ENCODE results near the gene FARSA. TPM values are rescaled to one million over a fixed set of nuclear protein-coding genes. Genes with fewer than 3 reads are reported as not detected.

FARSA gene
- total and polyA plus RNA-seq, 2 of the 8 experiments (the other 6 are each of a cell fraction or from before 2014, with no cell fraction given), result 61.0 to 103 TPM

DNA sequence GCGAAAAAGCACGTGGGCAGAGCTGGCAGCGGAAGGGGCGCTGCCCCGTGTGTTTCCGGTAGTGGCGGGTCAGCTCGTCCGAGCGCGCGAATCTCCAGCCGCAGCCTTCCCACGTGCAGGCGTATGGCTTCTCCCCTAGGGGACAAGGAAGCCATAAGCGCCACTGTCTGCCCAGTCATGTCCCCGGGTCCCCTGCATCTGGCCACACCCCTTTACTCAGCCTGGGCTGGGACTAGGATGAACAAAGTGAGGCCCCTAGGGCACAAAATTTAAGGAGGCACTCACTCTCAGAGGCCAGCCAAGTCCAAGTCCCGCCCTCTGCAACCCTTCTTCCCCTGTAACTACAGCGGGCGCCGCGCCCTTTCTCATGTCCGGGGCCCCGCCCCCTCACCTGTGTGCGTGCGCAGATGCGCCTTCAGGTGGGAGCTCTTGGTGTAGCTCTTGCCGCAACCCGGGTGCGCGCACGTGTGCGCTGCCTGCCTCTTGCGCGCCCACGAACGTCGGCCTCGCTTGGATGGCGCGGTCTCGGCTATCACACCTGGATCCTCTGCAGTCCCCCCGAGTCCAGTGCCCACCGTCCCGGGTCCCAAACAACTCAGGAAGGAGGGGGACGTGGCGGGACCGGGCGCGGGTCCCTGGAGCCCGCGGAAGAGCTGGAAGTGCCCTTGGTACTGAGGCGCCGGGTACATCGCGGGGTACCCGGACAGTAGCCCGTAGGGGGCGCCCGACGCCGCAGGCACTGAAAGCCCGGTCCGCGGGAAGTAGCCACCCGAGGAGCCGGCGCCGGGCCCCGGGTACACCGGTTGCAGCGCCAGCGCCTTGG lies 48.4 kb downstream of the FARSA start (continued):
- TF ChIP-seq CHD2 (IDR thresholded peaks at IDR 0.05; ENCODE audit: low read length) (no peak), KDM1A (IDR thresholded peaks at IDR 0.05; ENCODE audit: borderline replicate concordance, low read length) (no peak), TAF1 (IDR thresholded peaks at IDR 0.05; ENCODE audit: low read depth, low read length) (peak; percentile 80), RAD21 (IDR thresholded peaks at IDR 0.05 in 1 of 2, conservative IDR thresholded peaks at IDR 0.05 in 1 of 2; ENCODE audit: low read depth in 2 of 2, low read length in 2 of 2) (peak; percentile 42 to 64; a peak in 3 of 4 replicates), JUND (IDR thresholded peaks at IDR 0.05; ENCODE audit: low read length) (no peak), HDAC2 (IDR thresholded peaks at IDR 0.05; ENCODE audit: borderline replicate concordance in 1 of 2, low read depth in 2 of 2, low read length in 2 of 2) (peak; percentile 47 to 54; a peak in 1 of 4 replicates), POLR2A (IDR thresholded peaks at IDR 0.05; ENCODE audit: control extremely low read depth in 1 of 2, low read depth in 2 of 2, low read length in 2 of 2) (peak in 1 of 2 experiments; percentile 81; a peak in 2 of 3 replicates), CREB1 (IDR thresholded peaks at IDR 0.05) (peak; percentile 43; the same call in 1 of the 2 replicates), RFX5 (IDR thresholded peaks at IDR 0.05; ENCODE audit: borderline replicate concordance, low read depth, low read length) (no peak)
- TF ChIP-seq, protein P1, sequence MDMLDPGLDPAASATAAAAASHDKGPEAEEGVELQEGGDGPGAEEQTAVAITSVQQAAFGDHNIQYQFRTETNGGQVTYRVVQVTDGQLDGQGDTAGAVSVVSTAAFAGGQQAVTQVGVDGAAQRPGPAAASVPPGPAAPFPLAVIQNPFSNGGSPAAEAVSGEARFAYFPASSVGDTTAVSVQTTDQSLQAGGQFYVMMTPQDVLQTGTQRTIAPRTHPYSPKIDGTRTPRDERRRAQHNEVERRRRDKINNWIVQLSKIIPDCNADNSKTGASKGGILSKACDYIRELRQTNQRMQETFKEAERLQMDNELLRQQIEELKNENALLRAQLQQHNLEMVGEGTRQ (IDR thresholded peaks at IDR 0.05; ENCODE audit: low read length), result peak; percentile 50
